HTR-8/SVneo (cell line): ENCODE data around the gene CNTN4.

Experiments
- DNase-seq: peaks from one replicate; pipeline ENCODE4 v3.0.0; 2011; ENCODE audit warnings: low spot score, mixed read lengths; ENCODE audit not compliant: insufficient read length
- FAIRE-seq: peaks from 2 replicates; lab custom pipeline; 2011; peaks lifted over from hg19 to GRCh38; lab: Jason Lieb, UNC

Gene CNTN4

GRCh38 chr3:2148561-2149340, 50.1 kb downstream of the CNTN4 start:
- DNase-seq = no peak
- no peak for FAIRE-seq

- FAIRE-seq = no peak
- DNase-seq = no peak
Measured at GRCh38 chr3:2153053-2153452, 54.4 kb downstream of the CNTN4 start.

- no peak for DNase-seq
- no peak for FAIRE-seq
Measured at GRCh38 chr3:2153547-2153946, 54.9 kb downstream of the CNTN4 start.

GRCh38 chr3:2154621-2155020, 56.0 kb downstream of the CNTN4 start:
- FAIRE-seq (no peak), DNase-seq (no peak)

- DNase-seq = no peak
- peak; percentile 83 for FAIRE-seq
Measured at GRCh38 chr3:2156244-2156847, 57.7 kb downstream of the CNTN4 start.

DNA sequence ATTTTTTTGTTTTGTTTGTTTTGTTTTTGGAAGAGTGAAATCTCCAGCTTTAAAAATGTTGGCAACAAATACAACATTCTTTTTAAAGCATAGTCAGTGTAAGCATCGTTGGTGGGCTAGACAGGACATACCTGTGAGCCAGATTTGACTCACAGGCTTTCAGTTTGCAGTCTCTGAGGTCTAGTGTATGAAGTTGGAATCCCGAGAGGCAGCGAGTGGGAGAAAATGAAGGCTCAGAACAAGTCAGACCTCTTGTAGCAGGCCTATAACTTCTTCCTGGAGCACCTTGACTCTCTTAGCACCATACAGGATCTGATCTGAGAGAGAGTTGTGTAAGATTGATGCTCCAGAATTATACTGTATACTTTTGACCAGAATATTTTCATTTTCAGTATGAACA, 60.2 kb downstream of the CNTN4 start:
- DNase-seq (no peak), FAIRE-seq (no peak)

- FAIRE-seq (no peak), DNase-seq (no peak)
Measured at GRCh38 chr3:2166552-2166951, 67.9 kb downstream of the CNTN4 start.

DNA sequence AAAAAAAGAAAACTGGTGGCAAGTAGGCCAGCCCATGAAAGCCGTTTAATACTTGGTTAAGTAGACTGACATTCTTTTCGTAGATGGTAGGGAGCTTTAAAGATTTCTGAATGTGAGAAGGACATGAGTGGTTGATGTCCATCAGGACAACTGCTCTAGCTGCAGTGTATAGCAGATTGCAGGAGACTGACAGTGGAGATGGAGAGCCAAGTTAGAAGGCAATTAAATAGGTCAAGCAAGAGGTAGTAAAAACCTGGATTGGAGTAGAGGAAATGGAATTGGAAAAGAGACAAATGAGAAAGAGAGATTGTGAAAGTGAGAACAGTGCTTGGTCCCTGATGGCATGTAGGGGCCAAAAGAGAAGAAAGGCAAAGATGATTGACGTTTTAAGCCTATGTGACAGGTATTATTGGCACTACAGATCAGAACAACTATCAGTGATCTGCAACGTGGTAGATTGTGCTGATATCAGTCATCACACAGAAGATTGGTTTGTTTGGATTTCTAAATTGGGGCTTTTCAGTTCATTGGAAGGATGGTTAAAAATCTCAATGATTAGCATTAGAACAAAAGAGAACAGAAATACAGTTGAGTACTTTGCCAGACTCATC, 74.0 kb downstream of the CNTN4 start:
- no peak for FAIRE-seq
- DNase-seq = no peak

DNA sequence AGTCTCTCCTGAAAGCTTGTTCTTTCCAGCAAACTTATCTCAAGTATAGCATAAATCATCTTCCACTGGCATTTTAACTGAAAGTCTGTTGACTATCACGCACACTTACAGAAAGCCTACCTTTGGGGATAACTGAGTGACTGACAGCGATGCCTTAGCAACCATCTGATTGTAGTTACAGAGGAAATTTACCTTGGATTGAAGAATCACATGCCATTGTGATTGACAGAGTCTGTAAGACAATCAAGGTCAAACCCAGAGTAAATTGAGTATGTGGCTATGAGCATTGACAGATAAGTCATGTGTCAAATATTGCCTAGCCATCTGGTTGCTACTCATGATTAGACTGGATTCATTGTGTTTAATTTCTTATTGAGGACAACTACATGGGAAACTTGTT, 82.0 kb downstream of the CNTN4 start:
- FAIRE-seq (no peak), DNase-seq (no peak)

DNA sequence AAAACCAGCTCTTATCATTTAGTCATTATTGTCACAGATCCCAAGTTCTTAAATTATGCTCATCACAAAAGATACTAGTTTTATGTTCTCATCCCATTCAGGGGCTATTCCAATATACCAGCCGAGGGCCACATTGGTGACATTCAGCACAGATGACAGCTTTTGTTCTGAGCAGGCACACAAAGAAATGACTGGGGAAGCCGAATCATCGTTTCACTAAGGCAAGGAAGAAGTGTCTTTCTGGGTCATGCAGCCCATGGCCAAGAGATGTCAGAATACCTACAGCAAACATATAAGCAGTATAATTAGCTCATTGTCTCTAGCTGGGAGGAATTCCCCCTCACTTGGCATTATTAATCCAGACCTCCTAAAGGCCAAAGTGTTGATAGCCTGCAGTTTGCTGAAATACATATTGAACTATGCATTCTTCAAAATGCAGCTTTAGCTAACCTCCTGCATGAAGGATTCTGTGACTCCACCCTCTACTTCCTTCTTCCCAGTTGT, 100.2 kb downstream of the CNTN4 start:
- no peak for FAIRE-seq
- no peak for DNase-seq

GRCh38 chr3:2204054-2204453, 105.4 kb downstream of the CNTN4 start:
- FAIRE-seq (no peak), DNase-seq (no peak)

GRCh38 chr3:2205692-2206091, 107.0 kb downstream of the CNTN4 start:
- DNase-seq = no peak

GRCh38 chr3:2206536-2206935, 107.9 kb downstream of the CNTN4 start:
- DNase-seq = no peak
- FAIRE-seq = no peak

More at GRCh38 chr3:2205692-2206091, 107.0 kb downstream of the CNTN4 start:
- no peak for FAIRE-seq

- no peak for FAIRE-seq
- no peak for DNase-seq
Measured at GRCh38 chr3:2211568-2211967, 112.9 kb downstream of the CNTN4 start.

DNA sequence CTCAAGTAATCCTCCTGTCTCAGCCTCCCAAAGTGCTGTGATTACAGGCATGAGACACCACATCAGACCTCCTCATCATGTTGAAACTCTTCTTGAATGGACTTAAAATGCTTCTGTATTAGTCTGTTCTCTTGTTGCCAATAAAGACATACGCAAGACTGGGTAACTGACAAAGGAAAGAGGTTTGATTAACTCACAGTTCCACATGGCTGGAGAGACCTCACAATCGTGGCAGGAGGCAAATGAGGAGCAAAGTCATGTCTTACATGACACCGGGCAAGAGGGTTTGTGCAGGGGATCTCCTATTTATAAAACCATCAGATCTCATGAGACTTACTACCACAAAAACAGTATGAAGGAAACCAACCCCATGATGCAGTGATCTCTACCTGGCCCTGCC, 113.5 kb downstream of the CNTN4 start:
- no peak for DNase-seq
- FAIRE-seq = no peak

GRCh38 chr3:2218375-2218774, 119.7 kb downstream of the CNTN4 start:
- DNase-seq (no peak), FAIRE-seq (no peak)

- FAIRE-seq (no peak), DNase-seq (no peak)
Measured at GRCh38 chr3:2218816-2219215, 120.2 kb downstream of the CNTN4 start.

- FAIRE-seq (no peak), DNase-seq (no peak)
Measured at GRCh38 chr3:2236203-2236602, 137.5 kb downstream of the CNTN4 start.

- DNase-seq (no peak), FAIRE-seq (no peak)
Measured at GRCh38 chr3:2244137-2244536, 145.5 kb downstream of the CNTN4 start.

GRCh38 chr3:2246873-2247648, 148.4 kb downstream of the CNTN4 start:
- DNase-seq = no peak
- FAIRE-seq = no peak

DNA sequence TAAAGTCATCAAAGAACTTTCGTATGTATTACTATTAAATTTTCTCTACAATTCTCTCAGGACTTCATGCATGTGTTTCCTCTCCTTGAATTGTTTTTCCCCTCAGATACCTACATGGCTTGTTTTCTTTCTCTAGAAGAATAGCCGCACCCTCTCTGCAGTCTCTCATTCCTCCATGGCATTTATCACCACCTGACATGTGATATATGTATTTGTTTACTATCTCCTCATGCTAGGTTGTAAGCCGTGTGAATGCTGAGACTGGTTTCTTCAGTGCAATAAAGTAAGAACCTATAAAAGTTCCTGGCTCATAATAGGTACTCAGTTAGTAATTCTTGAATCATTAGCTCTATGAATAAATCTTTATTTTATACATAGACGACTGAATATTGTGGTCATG, 149.2 kb downstream of the CNTN4 start:
- no peak for DNase-seq
- no peak for FAIRE-seq
